Gastrocnemius medialis (tissue), 4 donors: ENCODE measurements around the gene CMIP.

ENCODE experiments used
- POLR2A ChIP-seq, 2 donors: fragments of 450-650 bp; IDR thresholded peaks; one replicate each; pipeline ENCODE4 v1.6.1; 2017; ENCODE audit warnings: antibody characterized with exemption in 2 of 2, mild to moderate bottlenecking in 2 of 2, moderate library complexity in 2 of 2
- TF ChIP-seq, protein P1 (sequence below), 5 experiments: fragments of 450-650 bp in 3 of 5; fragments of 200-600 bp in 2 of 5; sonication (generic) in 2 of 5; IDR thresholded peaks in 4 of 5; conservative IDR thresholded peaks in 1 of 5; 1 replicate in 4 of 5; 2 replicates in 1 of 5; pipeline ENCODE4 v1.5.1; 2016 to 2019; ENCODE audit warnings: antibody characterized with exemption in 5 of 5, mild to moderate bottlenecking in 3 of 5, moderate library complexity in 3 of 5

GRCh38 chr16:81614654-81615359, 170.2 kb downstream of the CMIP start:
- TF ChIP-seq, protein P1, sequence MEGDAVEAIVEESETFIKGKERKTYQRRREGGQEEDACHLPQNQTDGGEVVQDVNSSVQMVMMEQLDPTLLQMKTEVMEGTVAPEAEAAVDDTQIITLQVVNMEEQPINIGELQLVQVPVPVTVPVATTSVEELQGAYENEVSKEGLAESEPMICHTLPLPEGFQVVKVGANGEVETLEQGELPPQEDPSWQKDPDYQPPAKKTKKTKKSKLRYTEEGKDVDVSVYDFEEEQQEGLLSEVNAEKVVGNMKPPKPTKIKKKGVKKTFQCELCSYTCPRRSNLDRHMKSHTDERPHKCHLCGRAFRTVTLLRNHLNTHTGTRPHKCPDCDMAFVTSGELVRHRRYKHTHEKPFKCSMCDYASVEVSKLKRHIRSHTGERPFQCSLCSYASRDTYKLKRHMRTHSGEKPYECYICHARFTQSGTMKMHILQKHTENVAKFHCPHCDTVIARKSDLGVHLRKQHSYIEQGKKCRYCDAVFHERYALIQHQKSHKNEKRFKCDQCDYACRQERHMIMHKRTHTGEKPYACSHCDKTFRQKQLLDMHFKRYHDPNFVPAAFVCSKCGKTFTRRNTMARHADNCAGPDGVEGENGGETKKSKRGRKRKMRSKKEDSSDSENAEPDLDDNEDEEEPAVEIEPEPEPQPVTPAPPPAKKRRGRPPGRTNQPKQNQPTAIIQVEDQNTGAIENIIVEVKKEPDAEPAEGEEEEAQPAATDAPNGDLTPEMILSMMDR (IDR thresholded peaks at IDR 0.05 in 4 of 5, conservative IDR thresholded peaks at IDR 0.05 in 1 of 5) = no peak
- no peak for TF ChIP-seq POLR2A (IDR thresholded peaks at IDR 0.05)
